Ramos (cell line): ENCODE results near the gene P2RX1.
"Not testable (repeated sequence)": the region's sequence is repeated elsewhere in the genome, so short reads cannot be mapped to it uniquely, and the experiment has no call there.

Experiments used
- in situ Hi-C: fragments of 300-500 bp; cut with MboI; formaldehyde crosslinking; loops from one replicate; pipeline ENCODE4 v1.14.3; 2022; ENCODE audit warnings: low sequenced_read_pairs; ENCODE audit not compliant: unreplicated experiment

Gene P2RX1

DNA sequence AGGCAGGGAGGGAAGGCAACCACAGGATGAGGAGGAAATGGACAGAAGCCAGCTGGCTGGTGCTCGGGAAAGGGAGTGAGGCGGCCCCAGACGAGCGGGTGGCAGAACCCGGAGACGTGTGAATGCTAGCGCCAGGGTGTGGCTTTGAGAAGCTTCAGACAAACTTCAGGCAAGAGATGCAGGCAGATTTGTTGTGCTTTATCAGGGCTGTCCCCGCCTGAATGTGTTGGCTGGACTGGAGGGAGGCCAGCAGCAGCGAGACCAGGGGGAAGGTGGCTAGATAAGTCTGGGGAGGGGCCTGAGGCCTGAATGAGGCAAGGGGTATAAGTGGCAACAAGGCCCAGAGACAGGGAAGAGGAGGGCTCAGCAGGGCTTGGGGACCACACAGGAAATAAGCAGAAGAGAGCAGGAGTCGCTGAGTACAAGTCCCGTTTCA lies 45.4 kb downstream of the P2RX1 start:
- in situ Hi-C loops = no loop called here

DNA sequence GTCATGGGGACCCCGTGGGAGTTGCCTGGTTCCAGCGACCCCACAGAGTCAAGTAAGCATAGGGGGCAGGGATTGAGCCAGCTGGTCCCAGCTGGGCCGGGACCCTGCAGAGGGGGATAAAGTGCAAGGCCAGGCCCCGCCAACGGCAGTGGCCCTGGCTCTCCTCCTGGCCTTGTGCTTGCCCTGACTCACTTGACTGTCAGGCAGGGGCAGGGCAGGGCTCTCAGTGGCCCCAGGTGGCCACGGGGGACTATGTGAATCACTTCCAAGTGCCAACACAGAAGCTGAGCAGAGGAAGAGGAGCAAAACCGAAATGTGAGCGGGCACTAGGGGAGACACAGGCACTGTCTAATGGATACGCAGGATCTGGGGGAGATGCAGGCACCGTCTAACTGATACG lies 48.7 kb downstream of the P2RX1 start:
- in situ Hi-C loops = loop anchor here (10.0 kb wide), 1 partner anchor 147 kb away; no protein-coding TSS in a partner anchor

DNA sequence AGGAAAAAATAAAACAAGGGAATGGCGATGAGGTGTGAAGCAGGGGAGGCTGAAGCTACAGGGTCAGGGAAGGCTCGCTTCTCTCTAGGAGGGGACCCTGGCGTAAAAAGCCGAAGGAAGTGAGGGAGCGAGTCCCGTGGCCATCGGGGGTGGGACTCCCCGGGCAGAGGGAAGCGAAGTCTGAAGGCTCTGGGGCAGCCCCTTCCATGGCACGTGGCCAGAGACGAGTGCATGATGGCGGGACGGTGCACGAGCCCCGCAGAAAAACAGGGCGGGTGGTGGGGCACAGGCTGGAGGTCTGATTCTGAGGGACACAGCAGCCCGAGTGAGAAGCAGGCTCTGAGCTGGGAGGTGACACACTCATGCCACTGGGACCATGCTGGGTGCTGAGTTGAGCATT lies 49.2 kb downstream of the P2RX1 start:
- in situ Hi-C loops = loop anchor here (10.0 kb wide), 1 partner anchor 148 kb away; no protein-coding TSS in a partner anchor

- in situ Hi-C loops = loop anchor here (10.0 kb wide), 1 partner anchor 149 kb away; no protein-coding TSS in a partner anchor
Observed at GRCh38 chr17:3866276-3866675, 50.0 kb downstream of the P2RX1 start.

DNA sequence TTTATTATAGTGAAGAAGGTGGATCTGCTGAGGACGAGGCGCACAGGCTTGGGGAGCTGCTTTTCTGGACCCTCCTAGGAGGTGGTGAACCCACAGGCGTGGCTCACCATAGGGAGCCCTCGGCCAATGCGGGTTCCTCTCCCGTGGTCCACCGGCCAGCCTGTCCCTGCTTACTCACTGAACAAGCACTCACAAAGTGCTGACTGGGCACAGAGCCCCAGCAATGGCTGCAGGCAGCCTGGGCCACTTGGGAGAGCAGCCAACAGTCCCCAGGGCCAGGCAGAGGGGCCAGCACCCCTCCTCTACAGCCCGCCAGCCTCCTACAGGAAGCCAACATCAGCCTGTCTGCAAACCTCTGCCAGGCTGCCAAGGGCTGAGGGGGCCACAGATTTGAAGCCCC lies 51.1 kb downstream of the P2RX1 start:
- in situ Hi-C loops = loop anchor here (10.0 kb wide), 1 partner anchor 150 kb away; no protein-coding TSS in a partner anchor

DNA sequence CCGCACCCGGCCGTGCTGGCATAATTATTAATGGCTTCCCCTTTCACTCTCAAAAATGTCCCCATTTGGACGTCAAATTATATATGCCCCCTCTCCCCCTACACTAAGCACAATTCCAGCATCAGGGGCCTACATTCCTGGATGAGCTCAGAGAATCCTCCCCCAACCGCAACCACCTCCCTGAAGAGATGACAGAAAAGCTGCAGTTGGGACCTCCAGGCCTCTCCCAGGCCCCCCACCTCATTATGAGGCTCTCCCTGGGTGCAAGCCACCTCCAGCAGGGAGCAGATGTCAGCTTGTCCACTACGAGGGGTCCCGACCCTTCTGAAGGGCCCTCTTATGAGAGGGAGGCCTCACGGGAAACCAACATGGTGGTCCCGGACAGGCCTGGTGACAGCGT lies 51.7 kb downstream of the P2RX1 start:
- in situ Hi-C loops = loop anchor here (10.0 kb wide), 1 partner anchor 150 kb away; no protein-coding TSS in a partner anchor

GRCh38 chr17:3861761-3862681 lies 54.2 kb downstream of the P2RX1 start:
- in situ Hi-C loops = loop anchor here (10.0 kb wide), 1 partner anchor 153 kb away; no protein-coding TSS in a partner anchor

DNA sequence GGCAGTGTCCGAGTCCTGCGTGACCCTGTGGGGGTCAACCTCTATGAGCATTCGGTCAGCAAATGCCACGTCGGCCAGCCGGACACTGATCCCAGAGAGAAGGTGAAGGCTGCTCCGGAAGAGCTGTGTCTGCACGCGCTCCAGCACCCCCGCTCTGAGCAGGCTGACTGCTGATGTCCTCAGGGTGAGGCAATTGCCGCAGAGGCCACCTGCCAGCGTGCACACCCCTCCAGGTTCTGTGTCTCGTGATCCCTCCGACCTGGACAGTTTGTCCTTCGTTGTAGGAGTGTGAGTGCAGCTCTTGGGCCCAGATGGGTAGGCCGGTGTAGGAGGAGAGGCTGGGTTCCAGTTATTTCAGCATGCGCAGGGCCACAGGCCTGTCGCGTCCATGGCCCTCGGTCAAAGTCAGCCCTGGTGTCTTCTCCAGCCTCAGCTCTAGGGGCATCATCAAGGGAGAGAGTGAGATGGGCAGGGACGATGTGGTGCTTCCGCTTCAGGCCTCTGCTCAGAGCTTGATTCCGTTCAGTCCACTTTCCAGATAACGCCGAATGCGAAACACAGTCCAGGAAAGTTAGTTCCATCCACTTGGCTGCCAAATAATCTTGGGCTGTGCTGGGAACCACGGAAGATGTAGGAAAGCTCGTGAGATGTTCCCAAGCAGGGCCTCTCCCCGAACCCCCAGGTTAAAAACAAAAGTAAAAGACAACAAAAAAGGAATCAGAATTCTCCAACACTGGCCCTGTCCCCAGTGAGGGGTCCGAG lies 55.1 kb downstream of the P2RX1 start:
- in situ Hi-C loops = loop anchor here (10.0 kb wide), 1 partner anchor 154 kb away; no protein-coding TSS in a partner anchor

DNA sequence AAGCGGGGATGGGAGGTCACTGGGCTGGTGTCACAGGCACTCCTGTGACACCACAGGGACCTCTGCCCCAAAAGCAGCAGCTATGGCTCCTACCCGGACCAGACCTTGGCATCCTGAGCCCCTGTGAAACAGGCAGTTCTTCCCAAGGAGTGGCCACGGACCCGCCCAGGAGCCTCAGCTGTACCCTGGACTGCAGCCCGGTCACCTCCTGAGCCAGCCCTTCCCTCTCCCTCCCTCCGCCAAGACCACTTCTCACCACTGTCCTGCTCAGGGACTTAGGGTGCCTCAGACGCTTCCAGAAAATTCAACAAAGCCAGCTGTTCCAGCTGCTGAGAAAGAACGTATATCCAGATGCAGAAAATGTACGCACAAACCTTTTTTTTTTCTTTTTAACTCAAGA lies 56.3 kb downstream of the P2RX1 start:
- in situ Hi-C loops = loop anchor here (10.0 kb wide), 1 partner anchor 155 kb away; no protein-coding TSS in a partner anchor

DNA sequence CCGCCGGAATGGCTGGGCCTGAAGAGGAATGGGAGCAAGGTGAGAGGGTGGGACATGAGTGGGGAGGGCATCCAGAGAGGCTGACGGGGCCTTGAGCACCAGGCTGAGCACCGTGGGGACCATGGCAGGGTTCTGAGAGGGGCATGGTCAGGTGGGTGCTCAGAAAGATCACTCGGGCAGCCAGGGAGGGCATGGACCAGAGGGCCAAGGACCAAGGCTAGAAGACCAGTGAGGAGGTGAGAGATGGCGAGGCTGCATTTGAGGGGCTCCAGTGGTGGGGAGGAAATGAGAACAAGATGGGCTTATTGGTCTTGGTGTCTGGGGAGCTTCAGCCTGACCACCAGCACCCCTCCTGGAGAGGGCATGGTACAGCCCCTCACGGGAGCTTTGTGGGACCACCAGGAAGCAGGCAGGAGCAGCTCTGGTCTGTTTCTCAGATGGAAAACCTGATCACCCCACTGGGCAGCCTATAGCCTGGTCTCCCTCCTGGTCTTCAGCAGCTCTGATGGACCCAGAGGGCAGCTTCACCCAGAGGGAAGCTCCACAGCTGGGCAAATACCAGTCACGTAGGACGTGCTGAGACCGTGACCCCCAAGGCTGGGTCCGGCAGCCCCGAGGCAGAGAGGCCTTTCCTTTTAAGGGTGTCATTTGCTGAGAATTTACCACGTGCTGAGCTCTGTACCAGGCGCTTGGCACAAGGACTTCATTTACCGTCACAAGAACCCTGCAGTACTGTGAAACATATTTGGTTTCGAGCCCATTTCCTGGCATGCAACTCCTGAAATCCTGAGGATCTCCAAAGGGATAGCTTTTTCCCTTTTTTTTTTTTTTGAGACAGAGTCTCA lies 58.8 kb downstream of the P2RX1 start:
- in situ Hi-C loops = no loop called here

DNA sequence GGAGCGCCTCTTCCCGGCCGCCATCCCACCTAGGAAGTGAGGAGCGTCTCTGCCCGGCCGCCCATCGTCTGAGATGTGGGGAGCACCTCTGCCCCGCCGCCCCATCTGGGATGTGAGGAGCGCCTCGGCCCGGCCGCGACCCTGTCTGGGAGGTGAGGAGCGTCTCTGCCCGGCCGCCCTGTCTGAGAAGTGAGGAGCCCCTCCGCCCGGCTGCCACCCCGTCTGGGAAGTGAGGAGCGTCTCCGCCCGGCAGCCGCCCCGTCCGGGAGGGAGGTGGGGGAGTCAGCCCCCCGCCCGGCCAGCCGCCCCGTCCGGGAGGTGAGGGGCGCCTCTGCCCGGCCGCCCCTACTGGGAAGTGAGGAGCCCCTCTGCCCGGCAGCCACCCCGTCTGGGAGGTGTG lies 62.1 kb downstream of the P2RX1 start:
- in situ Hi-C loops = not testable (repeated sequence)

- in situ Hi-C loops = no loop called here
Observed at GRCh38 chr17:3852561-3852960, 63.7 kb downstream of the P2RX1 start.

DNA sequence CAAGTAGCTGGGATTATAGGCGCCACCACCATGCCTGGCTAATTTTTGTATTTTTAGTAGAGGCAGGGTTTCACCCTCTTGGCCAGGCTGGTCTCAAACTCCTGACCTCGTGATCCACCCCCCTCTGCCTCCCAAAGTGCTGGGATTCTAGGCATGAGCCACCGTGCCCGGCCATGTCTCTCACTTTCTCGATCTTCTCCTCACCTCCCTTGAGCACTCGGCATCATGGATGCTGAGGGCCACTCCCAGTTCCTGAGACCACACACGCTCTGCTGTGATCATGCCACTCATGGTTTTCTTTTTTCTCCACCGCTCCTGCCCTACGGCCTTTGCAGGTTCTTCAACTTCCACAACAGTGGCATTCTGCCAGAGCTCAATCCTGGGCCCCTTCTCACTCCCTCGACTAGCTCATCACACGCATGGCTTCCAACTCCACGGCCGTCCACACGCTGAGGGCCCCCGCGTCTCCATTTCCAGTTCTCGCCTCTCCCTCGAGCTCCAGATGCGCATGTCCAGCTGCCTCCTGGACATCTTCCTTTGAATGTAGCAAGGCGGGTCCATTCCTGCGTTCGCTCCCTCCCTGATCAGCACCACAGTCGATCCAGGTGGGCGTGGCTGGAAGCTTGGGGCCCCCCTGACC lies 64.7 kb downstream of the P2RX1 start:
- in situ Hi-C loops = no loop called here

DNA sequence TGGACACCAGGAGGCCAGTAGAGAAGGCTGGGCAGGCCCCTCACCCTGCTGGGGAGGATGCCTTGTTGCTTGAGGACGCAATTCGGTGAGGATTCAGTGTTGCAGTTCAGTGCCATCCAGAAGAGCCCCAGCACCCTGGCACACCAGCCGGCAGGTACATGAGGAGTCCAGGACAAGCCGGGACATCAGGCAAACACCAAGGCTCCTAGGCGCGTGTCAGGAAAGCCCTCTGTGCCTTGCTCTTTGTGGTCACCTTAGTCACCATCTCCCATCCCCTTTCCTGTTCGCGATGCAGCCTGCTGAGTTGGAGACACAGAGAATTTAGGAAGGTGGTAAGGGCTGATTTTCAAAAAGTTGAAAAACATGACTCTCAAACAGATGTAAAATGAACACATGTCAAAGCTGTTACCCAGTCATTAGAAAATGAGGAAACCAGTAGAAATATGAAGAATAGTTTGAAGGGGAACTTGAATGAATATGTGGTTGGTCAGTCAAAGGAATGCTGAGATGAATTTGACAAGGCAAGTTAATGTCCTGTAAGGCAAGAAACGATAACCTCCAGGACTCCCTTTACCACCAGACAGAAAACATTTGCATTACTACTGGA lies 67.9 kb downstream of the P2RX1 start:
- in situ Hi-C loops = no loop called here

DNA sequence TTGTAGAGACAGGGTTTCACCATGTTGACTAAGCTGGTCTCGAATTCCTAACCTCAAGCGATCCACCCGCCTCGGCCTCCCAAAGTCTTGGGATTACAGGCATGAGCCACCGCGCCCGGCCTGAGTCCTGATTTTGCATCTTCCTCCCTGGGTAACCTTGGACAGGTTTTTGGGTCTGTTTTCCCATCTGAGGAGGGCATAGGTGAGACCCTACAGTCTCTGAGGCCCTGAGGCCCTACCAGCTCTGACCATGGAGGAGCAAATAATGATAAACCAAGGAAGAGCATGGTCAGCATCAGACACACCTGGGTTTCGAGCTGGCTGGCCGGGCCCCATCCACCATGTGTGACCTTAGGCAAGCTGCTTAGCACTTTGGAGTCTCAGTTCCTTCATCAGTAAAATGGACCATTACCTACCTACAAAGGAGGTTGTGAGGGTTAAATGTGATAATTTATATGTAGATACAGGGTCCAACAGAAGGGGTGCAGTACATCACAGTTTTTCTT lies 69.0 kb downstream of the P2RX1 start:
- in situ Hi-C loops = no loop called here
